Astrocyte (in vitro differentiated cells and primary cell): Measurements from ENCODE around the gene PHF14. TPM values are rescaled to one million over a fixed set of nuclear protein-coding genes. Genes with fewer than 3 reads are reported as not detected.

Experiments used
- DNase-seq: peaks from one replicate; pipeline ENCODE4 v3.0.0-alpha.2; 2010; ENCODE audit warnings: low read depth
- FAIRE-seq: peaks from 2 replicates; lab custom pipeline; 2011; peaks lifted over from hg19 to GRCh38; lab: Jason Lieb, UNC
- H2AFZ ChIP-seq: 2 replicates; pipeline ENCODE4 v1.6.0; 2012; ENCODE audit warnings: low read depth, low read length, inconsistent platforms
- H3K27ac ChIP-seq: 2 replicates; pipeline ENCODE4 v1.5.1; 2011; ENCODE audit warnings: low read depth, low read length, inconsistent platforms
- H3K27me3 ChIP-seq: 2 replicates; pipeline ENCODE4 v1.6.0; 2011; ENCODE audit warnings: low read length, inconsistent platforms; ENCODE audit not compliant: insufficient read depth
- H3K36me3 ChIP-seq: 2 replicates; pipeline ENCODE4 v1.5.1; 2011; ENCODE audit warnings: low read length, inconsistent platforms; ENCODE audit not compliant: insufficient read depth
- H3K4me1 ChIP-seq: 2 replicates; pipeline ENCODE4 v1.5.1; 2011; ENCODE audit warnings: low read length, inconsistent platforms; ENCODE audit not compliant: insufficient read depth
- H3K4me2 ChIP-seq: 2 replicates; pipeline ENCODE4 v1.6.0; 2012; ENCODE audit warnings: low read length, inconsistent platforms
- H3K4me3 ChIP-seq: 2 replicates; pipeline ENCODE4 v1.5.1; 2011; ENCODE audit warnings: low read depth, mild to moderate bottlenecking, low read length, inconsistent platforms; ENCODE audit not compliant: insufficient read depth
- H3K79me2 ChIP-seq: 2 replicates; pipeline ENCODE4 v1.6.0; 2012; ENCODE audit warnings: mild to moderate bottlenecking, low read length, inconsistent platforms; ENCODE audit not compliant: insufficient read depth
- H3K9ac ChIP-seq: 2 replicates; pipeline ENCODE4 v1.6.0; 2012; ENCODE audit warnings: mild to moderate bottlenecking, low read length, inconsistent platforms
- H3K9me3 ChIP-seq: 2 replicates; pipeline ENCODE4 v1.5.1; 2012; ENCODE audit warnings: low read depth, mild to moderate bottlenecking, low read length, inconsistent platforms; ENCODE audit not compliant: insufficient read depth
- H4K20me1 ChIP-seq: 2 replicates; pipeline ENCODE4 v1.6.0; 2012; ENCODE audit warnings: low read length, inconsistent platforms; ENCODE audit not compliant: insufficient read depth
- H3K27ac Mint-ChIP-seq: one replicate; pipeline ENCODE4 v1.8.0; 2021; ENCODE audit warnings: mild to moderate bottlenecking, mixed read lengths; ENCODE audit not compliant: unreplicated experiment
- H3K27me3 Mint-ChIP-seq: one replicate; pipeline ENCODE4 v1.8.0; 2021; ENCODE audit warnings: low read depth, mixed read lengths; ENCODE audit not compliant: unreplicated experiment
- H3K36me3 Mint-ChIP-seq: one replicate; pipeline ENCODE4 v1.8.0; 2021; ENCODE audit warnings: low read depth, mixed read lengths; ENCODE audit not compliant: unreplicated experiment
- H3K4me1 Mint-ChIP-seq: one replicate; pipeline ENCODE4 v1.8.0; 2021; ENCODE audit warnings: low read depth, mixed read lengths; ENCODE audit not compliant: unreplicated experiment
- H3K4me3 Mint-ChIP-seq: one replicate; pipeline ENCODE4 v1.8.0; 2021; ENCODE audit warnings: mild to moderate bottlenecking, moderate library complexity, mixed read lengths; ENCODE audit not compliant: unreplicated experiment
- H3K9me3 Mint-ChIP-seq: one replicate; pipeline ENCODE4 v1.8.0; 2021; ENCODE audit warnings: mild to moderate bottlenecking, mixed read lengths; ENCODE audit not compliant: unreplicated experiment
- CTCF ChIP-seq: IDR thresholded peaks from 2 replicates; pipeline ENCODE4 v1.5.1; 2011; ENCODE audit warnings: low read depth, mild to moderate bottlenecking, inconsistent platforms, low read length, moderate library complexity; ENCODE audit not compliant: insufficient read depth
- EZH2 ChIP-seq: IDR thresholded peaks from 2 replicates; pipeline ENCODE4 v1.6.1; 2012; ENCODE audit warnings: mild to moderate bottlenecking, low read length, inconsistent platforms; ENCODE audit not compliant: insufficient read depth
- total RNA-seq: library from RNA; stranded (reverse); gene quantifications from 2 replicates; pipeline ENCODE4 v1.2.1, GENCODE V29; 2021

PHF14 gene
- total RNA-seq, 1 donor from 2014 or later = 28.8 TPM

- peaks cover 10% of the 10 kb centered on the region for H3K4me1 ChIP-seq
- no peak for TF ChIP-seq EZH2
- no peak for TF ChIP-seq CTCF
- Mint-ChIP-seq H3K9me3 (no peaks in the 10 kb centered on the region), H3K4me3 (no peak overlapping the region), H3K27ac (no peak overlapping the region), H3K36me3 (no peaks in the 10 kb centered on the region), H3K27me3 (peaks cover 8% of the 10 kb centered on the region), H3K4me1 (peaks cover 4% of the 10 kb centered on the region)
- H3K4me2 ChIP-seq = no peak overlapping the region
- no peak for DNase-seq
- peaks cover 4% of the 10 kb centered on the region for H3K27me3 ChIP-seq
- H3K9ac ChIP-seq = no peak overlapping the region
- H3K36me3 ChIP-seq = no peaks in the 10 kb centered on the region
- FAIRE-seq = no peak
- no peak overlapping the region for H3K27ac ChIP-seq
- H4K20me1 ChIP-seq = no peaks in the 10 kb centered on the region
- H2AFZ ChIP-seq = no peak overlapping the region
- no peaks in the 10 kb centered on the region for H3K79me2 ChIP-seq
- no peaks in the 10 kb centered on the region for H3K9me3 ChIP-seq
- H3K4me3 ChIP-seq = no peak overlapping the region
Measured at GRCh38 chr7:11191574-11192220, 218.0 kb downstream of the PHF14 start.

- H3K4me3 Mint-ChIP-seq = no peak overlapping the region
- H3K4me1 ChIP-seq = peaks cover 10% of the 10 kb centered on the region
- H3K27me3 Mint-ChIP-seq = peaks cover 8% of the 10 kb centered on the region
- peak overlapping the region; percentile 89 for H3K4me2 ChIP-seq
- peak; percentile 35 for DNase-seq
- no peaks in the 10 kb centered on the region for H4K20me1 ChIP-seq
- no peaks in the 10 kb centered on the region for H3K36me3 Mint-ChIP-seq
- H3K27me3 ChIP-seq = peaks cover 4% of the 10 kb centered on the region
- peak overlapping the region; percentile 75 for H2AFZ ChIP-seq
- no peak overlapping the region for H3K27ac Mint-ChIP-seq
- H3K27ac ChIP-seq = no peak overlapping the region
- H3K4me3 ChIP-seq = no peak overlapping the region
- peaks cover 4% of the 10 kb centered on the region for H3K4me1 Mint-ChIP-seq
- no peaks in the 10 kb centered on the region for H3K9me3 Mint-ChIP-seq
- H3K79me2 ChIP-seq = no peaks in the 10 kb centered on the region
- peak overlapping the region; percentile 62 for H3K9ac ChIP-seq
- TF ChIP-seq CTCF (no peak), EZH2 (no peak)
- H3K9me3 ChIP-seq = no peaks in the 10 kb centered on the region
- no peaks in the 10 kb centered on the region for H3K36me3 ChIP-seq
- no peak for FAIRE-seq
Measured at GRCh38 chr7:11192506-11192905, 218.8 kb downstream of the PHF14 start.
